Measurements from ENCODE around the gene GORASP2. TPM values are rescaled to one million over a fixed set of nuclear protein-coding genes. Genes with fewer than 3 reads are reported as not detected.

Gene GORASP2
- total RNA-seq, 4 donors from 2014 or later = 14.7 to 43.7 (median 29.4) TPM

DNA sequence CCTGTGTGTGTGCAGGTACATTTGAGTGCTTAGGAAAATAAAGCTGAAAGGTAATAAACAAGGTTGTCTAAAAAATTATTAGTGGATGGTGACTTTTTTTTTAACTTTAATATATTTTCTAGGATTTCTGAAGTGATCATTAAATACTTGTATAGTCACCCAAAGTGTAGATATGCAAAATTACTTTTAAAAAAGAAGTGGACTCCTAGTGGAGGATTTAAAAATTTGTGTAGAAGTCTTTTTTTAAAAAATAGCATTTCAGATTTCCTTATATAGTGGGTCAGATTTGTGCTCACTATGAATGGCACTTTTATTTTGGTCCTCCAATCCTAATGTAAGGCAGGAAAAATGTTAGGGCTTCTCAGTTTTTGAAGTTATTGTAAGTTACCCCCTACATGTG lies 3.9 kb downstream of the GORASP2 start:
- in situ Hi-C loops (cut with MboI; ENCODE audit: low pct_ligation_motif_present in 1 of 4, low pct_unique_long_range_greater_than_20kb in 1 of 4, low sequenced_read_pairs in 3 of 4) = no loop called here
- no peak for DNase-seq
- Histone ChIP-seq H3K4me3 (no peak overlapping the region), H3K36me3 (no peaks in the 10 kb centered on the region), H3K4me1 (peaks cover 18 to 43% (median 26%) of the 10 kb centered on the region in 4 donors), H3K27me3 (no peaks in the 10 kb centered on the region), H3K27ac (no peak overlapping the region), H3K9me3 (no peaks in the 10 kb centered on the region)
- TF ChIP-seq POLR2AphosphoS5 (IDR thresholded peaks at IDR 0.05) (no peak), POLR2A (IDR thresholded peaks at IDR 0.05) (no peak), EP300 (IDR thresholded peaks at IDR 0.05; ENCODE audit: low read depth) (no peak)
- TF ChIP-seq, protein P1, sequence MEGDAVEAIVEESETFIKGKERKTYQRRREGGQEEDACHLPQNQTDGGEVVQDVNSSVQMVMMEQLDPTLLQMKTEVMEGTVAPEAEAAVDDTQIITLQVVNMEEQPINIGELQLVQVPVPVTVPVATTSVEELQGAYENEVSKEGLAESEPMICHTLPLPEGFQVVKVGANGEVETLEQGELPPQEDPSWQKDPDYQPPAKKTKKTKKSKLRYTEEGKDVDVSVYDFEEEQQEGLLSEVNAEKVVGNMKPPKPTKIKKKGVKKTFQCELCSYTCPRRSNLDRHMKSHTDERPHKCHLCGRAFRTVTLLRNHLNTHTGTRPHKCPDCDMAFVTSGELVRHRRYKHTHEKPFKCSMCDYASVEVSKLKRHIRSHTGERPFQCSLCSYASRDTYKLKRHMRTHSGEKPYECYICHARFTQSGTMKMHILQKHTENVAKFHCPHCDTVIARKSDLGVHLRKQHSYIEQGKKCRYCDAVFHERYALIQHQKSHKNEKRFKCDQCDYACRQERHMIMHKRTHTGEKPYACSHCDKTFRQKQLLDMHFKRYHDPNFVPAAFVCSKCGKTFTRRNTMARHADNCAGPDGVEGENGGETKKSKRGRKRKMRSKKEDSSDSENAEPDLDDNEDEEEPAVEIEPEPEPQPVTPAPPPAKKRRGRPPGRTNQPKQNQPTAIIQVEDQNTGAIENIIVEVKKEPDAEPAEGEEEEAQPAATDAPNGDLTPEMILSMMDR (IDR thresholded peaks at IDR 0.05) = no peak
- intact Hi-C loops (cut with DNase I; ENCODE audit: low total_unique reads) = no loop called here

DNA sequence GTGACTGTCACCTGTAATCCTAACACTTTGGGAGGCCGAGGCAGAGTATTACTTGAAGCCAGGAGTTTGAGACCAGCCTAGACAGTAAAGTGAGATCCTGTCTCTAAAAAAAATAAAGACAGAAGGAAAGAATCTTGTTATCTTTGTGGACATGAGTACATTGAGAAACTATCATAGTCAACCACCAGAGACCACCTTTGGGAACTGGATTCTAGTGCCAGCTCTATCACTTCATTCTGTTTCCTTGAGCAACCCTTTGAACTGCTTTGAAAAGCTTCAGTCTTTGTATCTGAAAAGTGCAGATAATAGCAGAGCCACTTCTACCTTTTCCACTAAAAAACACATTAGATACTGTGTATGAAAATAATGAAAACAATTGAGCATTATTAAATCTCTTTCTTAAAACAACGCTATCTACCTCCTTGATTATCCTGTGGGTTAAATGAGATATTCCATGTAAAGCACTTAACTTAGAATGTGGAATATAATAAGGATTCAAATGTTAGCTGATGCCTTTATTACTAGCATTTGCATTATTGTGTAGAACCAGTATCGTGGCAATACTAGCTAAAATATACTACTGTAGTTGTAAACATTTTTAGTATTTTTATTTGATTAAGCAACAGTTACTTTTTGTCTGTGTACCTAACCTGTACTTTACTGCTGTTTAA lies 8.8 kb downstream of the GORASP2 start:
- intact Hi-C loops (cut with DNase I; ENCODE audit: low total_unique reads) (no loop called here), in situ Hi-C loops (cut with MboI; ENCODE audit: low pct_ligation_motif_present in 1 of 4, low pct_unique_long_range_greater_than_20kb in 1 of 4, low sequenced_read_pairs in 3 of 4) (no loop called here)
- no peak overlapping the region for H3K27ac ChIP-seq
- no peak overlapping the region for H3K4me3 ChIP-seq
- WGBS, 2 donors (ENCODE audit: low coverage in 1 of 2) = 19 to 54% methylated on average over 2 to 3 of the region's 3 CpGs
- no peaks in the 10 kb centered on the region for H3K36me3 ChIP-seq
- TF ChIP-seq EP300 (IDR thresholded peaks at IDR 0.05; ENCODE audit: low read depth) (no peak), POLR2A (IDR thresholded peaks at IDR 0.05) (no peak)
- no peak for DNase-seq
- H3K9me3 ChIP-seq = no peaks in the 10 kb centered on the region
- no peaks in the 10 kb centered on the region for H3K27me3 ChIP-seq
- peaks cover 3 to 34% (median 4%) of the 10 kb centered on the region in 4 donors for H3K4me1 ChIP-seq

DNA sequence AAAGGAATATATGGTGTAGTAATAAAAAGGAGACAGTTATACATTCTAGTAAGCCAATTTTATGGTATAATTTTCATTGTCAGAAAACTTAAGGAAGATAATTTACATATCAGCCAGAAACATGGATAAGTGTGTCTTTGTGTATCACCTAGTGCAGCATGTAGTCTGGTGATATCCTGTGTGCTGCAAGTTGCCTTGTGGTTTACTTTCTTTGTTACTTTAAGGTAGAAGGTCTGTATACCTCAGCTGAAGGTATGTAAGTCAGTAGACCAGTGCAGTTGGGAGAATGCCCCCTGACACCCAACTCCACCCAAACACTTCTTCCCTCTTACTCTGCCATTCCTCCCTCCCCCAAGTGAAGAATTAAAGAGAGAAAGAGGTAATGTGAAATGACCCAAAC lies 11.0 kb downstream of the GORASP2 start:
- H3K36me3 ChIP-seq = no peaks in the 10 kb centered on the region
- TF ChIP-seq, protein P1 (IDR thresholded peaks at IDR 0.05) = no peak
- TF ChIP-seq POLR2AphosphoS5 (IDR thresholded peaks at IDR 0.05) (no peak), POLR2A (IDR thresholded peaks at IDR 0.05) (no peak), EP300 (IDR thresholded peaks at IDR 0.05; ENCODE audit: low read depth) (no peak)
- in situ Hi-C loops (cut with MboI; ENCODE audit: low pct_ligation_motif_present in 1 of 4, low pct_unique_long_range_greater_than_20kb in 1 of 4, low sequenced_read_pairs in 3 of 4) = no loop called here
- no peaks in the 10 kb centered on the region for H3K27me3 ChIP-seq
- H3K4me3 ChIP-seq = no peak overlapping the region
- DNase-seq = no peak
- H3K9me3 ChIP-seq = no peaks in the 10 kb centered on the region
- H3K27ac ChIP-seq = no peak overlapping the region
- peaks cover 3 to 29% (median 4%) of the 10 kb centered on the region in 4 donors for H3K4me1 ChIP-seq
- intact Hi-C loops (cut with DNase I; ENCODE audit: low total_unique reads) = no loop called here

DNA sequence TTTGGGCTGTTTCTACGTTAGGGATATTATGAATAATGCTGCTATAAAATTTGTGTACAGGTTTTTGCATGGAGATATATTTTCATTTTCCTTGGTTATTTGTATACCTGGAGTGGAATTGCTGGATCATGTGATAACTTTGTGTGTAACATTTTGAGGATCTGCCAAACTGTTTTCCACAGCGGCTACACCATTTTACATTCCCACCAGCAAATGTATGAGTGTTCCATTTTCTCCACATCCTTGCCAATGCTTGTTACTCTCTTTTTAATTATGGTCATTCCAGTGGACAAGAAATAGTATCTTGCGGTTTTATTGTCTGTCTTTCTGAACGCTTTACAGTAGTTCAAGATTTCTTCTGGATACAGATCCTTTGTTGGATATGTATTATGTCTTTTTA lies 13.6 kb downstream of the GORASP2 start:
- intact Hi-C loops (cut with DNase I; ENCODE audit: low total_unique reads) = no loop called here
- H3K27me3 ChIP-seq = no peaks in the 10 kb centered on the region
- TF ChIP-seq POLR2AphosphoS5 (IDR thresholded peaks at IDR 0.05) = no peak
- no peak for TF ChIP-seq EP300 (IDR thresholded peaks at IDR 0.05; ENCODE audit: low read depth)
- TF ChIP-seq POLR2A (IDR thresholded peaks at IDR 0.05) = no peak
- TF ChIP-seq, protein P1 (IDR thresholded peaks at IDR 0.05) = no peak
- WGBS, 2 donors (ENCODE audit: low coverage in 1 of 2) = 94 to 95% methylated on average over 4 of the region's 4 CpGs
- H3K27ac ChIP-seq = no peak overlapping the region
- DNase-seq = no peak
- no peaks in the 10 kb centered on the region for H3K36me3 ChIP-seq
- H3K4me1 ChIP-seq = peaks cover 2 to 26% (median 7%) of the 10 kb centered on the region in 4 donors
- no peaks in the 10 kb centered on the region for H3K9me3 ChIP-seq
- no peak overlapping the region for H3K4me3 ChIP-seq
- in situ Hi-C loops (cut with MboI; ENCODE audit: low pct_ligation_motif_present in 1 of 4, low pct_unique_long_range_greater_than_20kb in 1 of 4, low sequenced_read_pairs in 3 of 4) = no loop called here

DNA sequence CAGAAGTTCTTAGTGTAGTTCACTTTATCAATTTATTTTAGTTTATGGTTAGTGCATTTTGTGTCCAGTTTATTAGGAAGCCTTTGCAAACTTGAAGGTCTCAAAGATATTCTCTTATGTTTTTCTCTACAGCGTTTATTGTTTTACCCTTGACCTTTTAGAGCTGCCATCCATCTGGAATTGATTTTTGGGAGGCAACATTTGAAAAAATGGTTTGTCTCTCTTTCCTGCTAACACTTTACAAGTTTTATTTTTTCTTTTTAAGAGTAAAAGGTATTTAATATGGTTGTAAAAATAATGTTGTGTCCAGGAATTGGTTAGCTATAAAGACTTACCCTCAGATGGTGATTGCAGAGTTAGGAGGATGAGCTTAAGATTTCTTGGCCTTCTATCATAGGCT lies 14.0 kb downstream of the GORASP2 start:
- no peaks in the 10 kb centered on the region for H3K27me3 ChIP-seq
- DNase-seq = no peak
- TF ChIP-seq EP300 (IDR thresholded peaks at IDR 0.05; ENCODE audit: low read depth) = no peak
- intact Hi-C loops (cut with DNase I; ENCODE audit: low total_unique reads) (no loop called here), in situ Hi-C loops (cut with MboI; ENCODE audit: low pct_ligation_motif_present in 1 of 4, low pct_unique_long_range_greater_than_20kb in 1 of 4, low sequenced_read_pairs in 3 of 4) (no loop called here)
- no peak overlapping the region for H3K27ac ChIP-seq
- H3K36me3 ChIP-seq = no peaks in the 10 kb centered on the region
- H3K9me3 ChIP-seq = no peaks in the 10 kb centered on the region
- peaks cover 0 to 23% (median 7%) of the 10 kb centered on the region in 4 donors for H3K4me1 ChIP-seq
- WGBS, 2 donors (ENCODE audit: low coverage in 1 of 2) = 79 to 91% methylated on average over 1 of the region's 1 CpG
- no peak overlapping the region for H3K4me3 ChIP-seq

Measured in transverse colon (tissue), 4 donors.